Endothelial cell of umbilical vein (primary cell): ENCODE results near the gene PPOX. TPM values are rescaled to one million over a fixed set of nuclear protein-coding genes. Genes with fewer than 3 reads are reported as not detected.

Experiments used
- BruUV-seq: library from RNA; stranded (reverse); fragments of 400-500 nt; replicated peaks from 2 replicates; lab custom pipeline; 2021; lab: Mats Ljungman, UMichigan
- CTCF ChIA-PET: fragments of 300-600, 350-600 bp; sonication (Branson Sonifier 250); formaldehyde crosslinking; loops from one replicate; lab custom pipeline; 2021; ENCODE audit warnings: antibody characterized with exemption, inconsistent platforms; lab: Charles Lee
- POLR2A ChIA-PET: fragments of 300-600, 350-600 bp; sonication (Branson Sonifier 250); formaldehyde crosslinking; loops from one replicate; lab custom pipeline; 2021; ENCODE audit warnings: antibody characterized with exemption, inconsistent platforms; lab: Charles Lee
- DNase-seq: peaks from one replicate; pipeline ENCODE4 v3.0.0-alpha.2; 2011; ENCODE audit warnings: low read depth, low spot score
- FAIRE-seq: peaks from 2 replicates; lab custom pipeline; 2011; peaks lifted over from hg19 to GRCh38; lab: Jason Lieb, UNC
- H2AFZ ChIP-seq: 2 replicates; pipeline ENCODE4 v1.6.0; 2012; ENCODE audit warnings: low read depth, low read length, control low read depth, inconsistent platforms
- H3K27ac ChIP-seq: 2 replicates; pipeline ENCODE4 v1.5.1; 2011; ENCODE audit warnings: low read depth, mild to moderate bottlenecking, control low read depth, low read length, moderate library complexity; ENCODE audit not compliant: insufficient read depth
- H3K27me3 ChIP-seq, 2 experiments: 2 replicates each; pipeline versions ENCODE4 v1.6.0 to v1.6.1; 2011; ENCODE audit warnings: low read length in 2 of 2, mixed read lengths in 1 of 2; ENCODE audit not compliant: control insufficient read depth in 2 of 2, insufficient read depth in 2 of 2
- H3K36me3 ChIP-seq, 2 experiments: 2 replicates in 1 of 2; 3 replicates in 1 of 2; pipeline ENCODE4 v1.5.1; 2011; ENCODE audit warnings: low read length in 2 of 2, mild to moderate bottlenecking in 1 of 2, moderate library complexity in 1 of 2; ENCODE audit not compliant: control insufficient read depth in 2 of 2, insufficient read depth in 2 of 2; ENCODE audit errors: extremely low read depth in 1 of 2
- H3K4me1 ChIP-seq: 3 replicates; pipeline ENCODE4 v1.5.1; 2011; ENCODE audit warnings: mild to moderate bottlenecking, low read length; ENCODE audit not compliant: control insufficient read depth, insufficient read depth; ENCODE audit errors: extremely low read depth
- H3K4me2 ChIP-seq: 2 replicates; pipeline ENCODE4 v1.6.1; 2011; ENCODE audit warnings: low read length, control low read depth, mixed read lengths; ENCODE audit not compliant: insufficient read depth
- H3K4me3 ChIP-seq, 3 experiments: fragments of 200-600 bp in 1 of 3; sonication (generic), shearing (Covaris generic) in 1 of 3; replicated peaks in 1 of 3; 2 replicates each; pipeline ENCODE4 v1.5.1; 2011 to 2016; ENCODE audit warnings: control low read depth in 3 of 3, low read length in 3 of 3, mild to moderate bottlenecking in 2 of 3, inconsistent platforms in 1 of 3, low read depth in 1 of 3, moderate library complexity in 1 of 3; ENCODE audit not compliant: insufficient read depth in 1 of 3
- H3K79me2 ChIP-seq: 2 replicates; pipeline ENCODE4 v1.6.0; 2012; ENCODE audit warnings: low read length, inconsistent platforms; ENCODE audit not compliant: control insufficient read depth, insufficient read depth
- H3K9ac ChIP-seq: replicated peaks from 2 replicates; pipeline ENCODE3; 2011; ENCODE audit warnings: low read length, control low read depth; ENCODE audit not compliant: insufficient read depth; ENCODE audit errors: extremely low read depth
- H3K9me1 ChIP-seq: replicated peaks from 3 replicates; pipeline ENCODE4 v1.6.0; 2011; ENCODE audit warnings: mild to moderate bottlenecking, low read length; ENCODE audit not compliant: control insufficient read depth, insufficient read depth; ENCODE audit errors: extremely low read depth
- H3K9me3 ChIP-seq: replicated peaks from 2 replicates; pipeline ENCODE4 v1.5.1; 2012; ENCODE audit warnings: low read length, inconsistent platforms; ENCODE audit not compliant: control insufficient read depth, insufficient read depth
- H4K20me1 ChIP-seq: replicated peaks from 2 replicates; pipeline ENCODE3; 2011; ENCODE audit warnings: mild to moderate bottlenecking, low read length; ENCODE audit not compliant: control insufficient read depth, insufficient read depth; ENCODE audit errors: extremely low read depth
- EZH2 ChIP-seq: IDR thresholded peaks from 2 replicates; pipeline ENCODE4 v1.6.1; 2012; ENCODE audit warnings: borderline replicate concordance, low read depth, mild to moderate bottlenecking, moderate library complexity, low read length, inconsistent platforms; ENCODE audit not compliant: severe bottlenecking
- FOS ChIP-seq: IDR thresholded peaks from 2 replicates; pipeline ENCODE4 v1.6.1; 2011; ENCODE audit warnings: mild to moderate bottlenecking, low read length, moderate library complexity, borderline replicate concordance; ENCODE audit not compliant: insufficient read depth
- MAX ChIP-seq: IDR thresholded peaks from 2 replicates; pipeline ENCODE4 v1.6.1; 2011; ENCODE audit not compliant: insufficient read depth, insufficient read length
- MYC ChIP-seq: IDR thresholded peaks from one replicate; pipeline ENCODE4 v1.6.1; 2011; ENCODE audit warnings: mild to moderate bottlenecking, low read depth, low read length
- POLR2A ChIP-seq: IDR thresholded peaks from 2 replicates; pipeline ENCODE4 v1.6.1; 2012; ENCODE audit warnings: low read depth, mild to moderate bottlenecking, control low read depth, low read length
- POLR2AphosphoS5 ChIP-seq: IDR thresholded peaks from 2 replicates; pipeline ENCODE4 v1.6.1; 2012; ENCODE audit warnings: low read depth, mild to moderate bottlenecking, control low read depth, low read length, moderate library complexity; ENCODE audit not compliant: insufficient read depth
- dilution Hi-C: fragments of 300-500 bp; cut with MboI; formaldehyde crosslinking; loops from one replicate; pipeline ENCODE4 v1.15.0; 2019; ENCODE audit warnings: low sequenced_read_pairs; ENCODE audit not compliant: extremely low pct_ligation_motif_present
- intact Hi-C: fragments of 100-400 bp; cut with micrococcal nuclease; formaldehyde crosslinking; loops from one replicate; pipeline ENCODE4 v1.10.0; 2022
- polyA plus RNA-seq, 4 experiments: library from polyadenylated mRNA; depleted of rRNA in 3 of 4; stranded (reverse) in 3 of 4; unstranded in 1 of 4; fragments of >200 nt; gene quantifications; 2 replicates each; pipeline versions ENCODE4 v1.2.1 to v1.2.3, GENCODE V29; 2011 to 2012; ENCODE audit warnings: missing spikeins in 1 of 4
- total RNA-seq: library from RNA; stranded (reverse); gene quantifications from 2 replicates; pipeline ENCODE4 v1.2.3, GENCODE V29; 2021
- TF ChIP-seq, protein P1 (sequence below), 2 donors: IDR thresholded peaks; 1 replicate in 1 of 2; 2 replicates in 1 of 2; pipeline ENCODE4 v1.5.1; 2011; ENCODE audit warnings: low read length in 2 of 2, mild to moderate bottlenecking in 2 of 2, moderate library complexity in 2 of 2, control low read depth in 1 of 2, inconsistent platforms in 1 of 2, low read depth in 1 of 2; ENCODE audit not compliant: insufficient read depth in 1 of 2; ENCODE audit errors: extremely low read depth in 1 of 2

PPOX gene
- total and polyA plus RNA-seq, 2 donors (not counting 3 experiments of a cell fraction or from before 2014, with no cell fraction given), result 26.4 to 28.5 TPM

DNA sequence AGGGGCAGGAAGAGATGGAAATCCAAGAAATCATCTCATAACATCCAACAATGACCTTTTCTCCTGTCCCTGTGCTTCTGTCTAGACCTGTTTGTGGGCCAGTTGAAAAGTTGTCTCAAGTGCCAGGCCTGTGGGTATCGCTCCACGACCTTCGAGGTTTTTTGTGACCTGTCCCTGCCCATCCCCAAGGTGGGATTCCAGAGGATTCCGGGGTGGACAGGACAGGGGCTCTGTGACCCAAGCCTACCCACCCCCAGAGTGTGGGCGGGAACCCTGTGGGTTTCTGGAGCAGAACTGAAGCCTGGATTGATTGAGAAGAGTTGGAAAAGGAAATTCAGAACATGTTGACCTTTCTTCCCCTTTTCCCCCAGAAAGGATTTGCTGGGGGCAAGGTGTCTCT is 2.4 kb upstream of the PPOX start:
- Histone ChIP-seq H3K4me1 (peaks cover 23% of the 10 kb centered on the region), H3K36me3 (peaks cover 0 to 9% of the 10 kb centered on the region in 2 experiments), H3K4me3 (no peak overlapping the region), H3K9me3 (no peaks in the 10 kb centered on the region), H3K9ac (no peak overlapping the region), H3K27ac (no peak overlapping the region), H4K20me1 (no peaks in the 10 kb centered on the region), H3K4me2 (no peak overlapping the region), H3K79me2 (peaks cover 7% of the 10 kb centered on the region), H3K9me1 (no peaks in the 10 kb centered on the region), H3K27me3 (no peaks in the 10 kb centered on the region), H2AFZ (no peak overlapping the region)
- intact Hi-C loops, result no loop called here
- no TSS peak for BruUV-seq
- no peak for TF ChIP-seq FOS
- TF ChIP-seq, protein P1, sequence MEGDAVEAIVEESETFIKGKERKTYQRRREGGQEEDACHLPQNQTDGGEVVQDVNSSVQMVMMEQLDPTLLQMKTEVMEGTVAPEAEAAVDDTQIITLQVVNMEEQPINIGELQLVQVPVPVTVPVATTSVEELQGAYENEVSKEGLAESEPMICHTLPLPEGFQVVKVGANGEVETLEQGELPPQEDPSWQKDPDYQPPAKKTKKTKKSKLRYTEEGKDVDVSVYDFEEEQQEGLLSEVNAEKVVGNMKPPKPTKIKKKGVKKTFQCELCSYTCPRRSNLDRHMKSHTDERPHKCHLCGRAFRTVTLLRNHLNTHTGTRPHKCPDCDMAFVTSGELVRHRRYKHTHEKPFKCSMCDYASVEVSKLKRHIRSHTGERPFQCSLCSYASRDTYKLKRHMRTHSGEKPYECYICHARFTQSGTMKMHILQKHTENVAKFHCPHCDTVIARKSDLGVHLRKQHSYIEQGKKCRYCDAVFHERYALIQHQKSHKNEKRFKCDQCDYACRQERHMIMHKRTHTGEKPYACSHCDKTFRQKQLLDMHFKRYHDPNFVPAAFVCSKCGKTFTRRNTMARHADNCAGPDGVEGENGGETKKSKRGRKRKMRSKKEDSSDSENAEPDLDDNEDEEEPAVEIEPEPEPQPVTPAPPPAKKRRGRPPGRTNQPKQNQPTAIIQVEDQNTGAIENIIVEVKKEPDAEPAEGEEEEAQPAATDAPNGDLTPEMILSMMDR (IDR thresholded peaks at IDR 0.05; ENCODE audit: extremely low read depth in 1 of 2, insufficient read depth in 1 of 2, low read depth in 1 of 2, low read length in 2 of 2), result no peak
- TF ChIP-seq MYC, result no peak
- TF ChIP-seq EZH2, result no peak
- TF ChIP-seq MAX, result no peak
- no peak for TF ChIP-seq POLR2A
- no peak for TF ChIP-seq POLR2AphosphoS5
- no peak for DNase-seq
- dilution Hi-C loops, result no loop called here
- ChIA-PET POLR2A (no interaction called here), CTCF (no interaction called here)
- FAIRE-seq, result no peak
